T-helper 2 cell treated with Interferon-gamma antibody and Interleukin-4, amounts not matched to agents 5 μg/mL and 100 μg/mL, for 36 hours (primary cell): ENCODE results near the gene FNDC3B.

Experiments used
- DNase-seq: peaks from one replicate; pipeline ENCODE4 v3.0.0; 2021; ENCODE audit warnings: low spot score
- H3K27ac Mint-ChIP-seq: one replicate; pipeline ENCODE4 v1.8.0; 2021; ENCODE audit warnings: mild to moderate bottlenecking, mixed read lengths
- H3K27me3 Mint-ChIP-seq: one replicate; pipeline ENCODE4 v1.8.0; 2021; ENCODE audit warnings: low read depth, mixed read lengths
- H3K36me3 Mint-ChIP-seq: one replicate; pipeline ENCODE4 v1.8.0; 2021; ENCODE audit warnings: low read depth, mixed read lengths
- H3K4me1 Mint-ChIP-seq: one replicate; pipeline ENCODE4 v1.8.0; 2021; ENCODE audit warnings: low read depth, mixed read lengths
- H3K4me3 Mint-ChIP-seq: one replicate; pipeline ENCODE4 v1.8.0; 2022; ENCODE audit warnings: mild to moderate bottlenecking, moderate library complexity, mixed read lengths
- H3K9me3 Mint-ChIP-seq: one replicate; pipeline ENCODE4 v1.8.0; 2021; ENCODE audit warnings: mixed read lengths

Gene FNDC3B

DNA sequence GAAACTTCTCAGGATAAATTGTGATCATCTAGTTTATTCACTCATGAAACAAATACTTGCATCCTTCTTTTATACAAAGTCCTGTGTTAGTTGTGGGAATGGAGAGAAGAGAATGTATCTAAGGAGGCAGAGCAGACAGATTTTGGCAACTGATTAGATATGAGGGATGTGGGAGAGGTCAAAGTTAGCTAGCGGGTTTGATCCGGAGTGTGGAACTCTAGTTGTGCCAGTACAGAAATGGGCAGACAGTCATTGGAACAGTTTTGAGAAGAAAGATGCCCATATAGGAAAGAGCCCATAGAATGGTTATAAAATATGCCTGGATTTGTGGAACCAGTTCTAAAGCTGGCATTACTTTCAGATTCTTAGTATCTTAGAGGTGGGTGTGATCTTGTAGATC lies 141.1 kb downstream of the FNDC3B start:
- Mint-ChIP-seq H3K4me3 (no peak overlapping the region), H3K27me3 (no peaks in the 10 kb centered on the region), H3K9me3 (no peaks in the 10 kb centered on the region), H3K4me1 (peaks cover 6% of the 10 kb centered on the region), H3K27ac (no peak overlapping the region), H3K36me3 (peaks cover 1% of the 10 kb centered on the region)
- no peak for DNase-seq

DNA sequence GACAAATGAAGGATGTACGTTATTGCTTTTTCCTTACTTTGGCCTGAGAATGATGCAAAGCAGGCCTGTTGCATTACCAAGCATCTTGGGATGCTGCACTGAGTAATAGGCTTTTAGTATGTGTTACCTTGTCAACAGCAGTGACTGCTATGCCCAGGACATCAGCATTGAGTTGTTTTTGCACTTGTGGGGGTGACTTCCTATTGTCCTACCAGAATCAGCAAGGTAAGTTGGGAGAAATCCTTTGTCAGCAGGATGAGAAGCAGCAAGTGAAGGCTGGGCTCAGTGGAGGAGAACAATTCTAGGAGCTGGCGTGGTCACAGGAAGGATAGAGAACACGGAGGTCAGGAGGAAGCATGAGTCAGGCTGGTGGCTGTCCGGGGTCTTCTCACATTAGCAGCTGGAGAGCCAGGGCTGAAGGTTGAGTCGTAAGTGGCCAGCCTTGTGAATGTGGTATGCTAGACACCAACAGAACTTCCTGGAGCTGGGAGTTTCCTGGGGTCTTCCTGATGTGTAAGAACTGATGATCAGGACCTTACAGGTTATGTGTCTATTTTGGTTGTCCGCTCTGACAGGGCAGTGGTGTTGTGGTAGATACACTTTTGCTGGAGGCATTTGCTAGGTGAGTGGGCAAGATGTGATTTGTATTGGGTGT lies 142.7 kb downstream of the FNDC3B start:
- Mint-ChIP-seq H3K27ac (no peak overlapping the region), H3K36me3 (peaks cover 1% of the 10 kb centered on the region), H3K9me3 (no peaks in the 10 kb centered on the region), H3K4me3 (no peak overlapping the region), H3K27me3 (no peaks in the 10 kb centered on the region), H3K4me1 (peaks cover 6% of the 10 kb centered on the region)
- DNase-seq, result no peak

DNA sequence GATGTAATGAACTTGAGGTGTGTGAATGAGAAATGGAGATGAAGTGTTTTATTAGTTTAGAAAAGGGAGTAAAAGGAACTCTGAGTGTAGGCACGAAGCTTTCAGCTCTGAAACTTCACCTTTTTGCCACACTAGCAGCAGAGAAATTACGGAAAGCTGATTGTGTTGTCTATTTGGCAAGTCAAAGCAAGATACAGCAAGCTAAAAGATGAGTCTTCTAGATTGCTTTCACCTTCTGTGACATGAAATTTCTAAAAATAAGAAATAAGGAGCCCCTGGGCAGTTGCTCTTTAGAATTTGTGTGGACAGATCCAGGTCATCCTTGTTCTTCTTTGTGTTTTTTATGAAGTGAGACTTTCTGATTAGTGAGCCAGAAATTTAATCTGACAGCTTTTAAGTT lies 143.4 kb downstream of the FNDC3B start:
- no peak overlapping the region for H3K27ac Mint-ChIP-seq
- H3K4me3 Mint-ChIP-seq, result no peak overlapping the region
- peaks cover 1% of the 10 kb centered on the region for H3K36me3 Mint-ChIP-seq
- H3K4me1 Mint-ChIP-seq, result peaks cover 6% of the 10 kb centered on the region
- no peaks in the 10 kb centered on the region for H3K9me3 Mint-ChIP-seq
- DNase-seq, result no peak
- H3K27me3 Mint-ChIP-seq, result no peaks in the 10 kb centered on the region

DNA sequence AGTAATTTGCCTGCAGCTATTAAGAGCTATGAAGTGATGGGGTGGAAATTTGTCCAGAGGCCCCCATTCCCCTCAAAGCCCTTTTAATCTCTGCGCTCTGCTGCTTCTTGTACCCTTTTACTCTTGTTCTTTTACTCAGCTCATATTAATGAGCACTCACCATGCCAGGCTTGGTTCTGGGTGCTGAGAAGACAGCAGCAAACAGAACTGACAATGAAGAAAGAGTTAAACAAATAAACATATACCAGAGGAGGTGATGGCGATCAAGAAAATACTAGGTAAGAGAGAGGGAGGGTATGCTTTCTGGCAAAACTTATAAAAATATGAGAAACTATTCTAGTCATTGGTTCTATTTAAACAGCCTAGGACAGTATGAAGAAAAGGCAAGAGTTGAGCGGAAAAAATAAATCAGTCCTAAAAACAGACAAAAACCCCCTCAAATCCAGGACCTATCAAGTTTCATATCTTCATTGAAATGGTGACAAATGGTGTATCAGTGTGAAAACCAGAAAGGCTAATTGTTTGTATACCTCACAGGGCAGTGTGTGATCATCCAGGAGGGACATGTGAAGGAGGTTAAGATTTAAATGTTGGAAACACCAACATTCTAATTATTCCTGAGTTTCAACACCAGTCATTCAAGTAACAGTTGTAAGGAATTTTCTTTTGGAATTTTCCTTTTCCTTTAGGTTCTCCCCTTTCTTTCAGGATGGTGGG lies 144.9 kb downstream of the FNDC3B start:
- Mint-ChIP-seq H3K36me3 (peaks cover 1% of the 10 kb centered on the region), H3K4me1 (peaks cover 4% of the 10 kb centered on the region), H3K27ac (no peak overlapping the region), H3K4me3 (no peak overlapping the region), H3K27me3 (no peaks in the 10 kb centered on the region), H3K9me3 (no peaks in the 10 kb centered on the region)
- no peak for DNase-seq

DNA sequence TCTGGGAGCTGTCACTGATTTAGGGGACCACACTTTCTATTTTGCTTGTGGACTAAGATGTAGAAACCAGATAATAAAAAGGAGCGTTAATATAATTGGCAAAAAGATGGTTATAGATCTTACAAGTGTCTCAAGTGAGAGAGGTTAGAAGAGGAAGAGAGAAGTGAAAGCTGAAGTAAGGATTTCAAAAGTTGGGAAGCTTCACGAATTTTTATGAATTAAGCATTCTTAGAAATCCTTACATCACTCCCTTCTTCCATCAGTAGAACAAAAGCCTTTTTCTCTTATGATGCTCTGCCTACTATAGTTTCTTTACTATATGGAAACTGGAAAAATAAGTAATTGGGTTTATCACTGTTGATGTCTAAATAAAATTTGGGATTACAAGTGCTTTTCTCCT lies 146.5 kb downstream of the FNDC3B start:
- DNase-seq, result no peak
- peaks cover 2% of the 10 kb centered on the region for H3K4me1 Mint-ChIP-seq
- H3K9me3 Mint-ChIP-seq, result no peaks in the 10 kb centered on the region
- H3K27me3 Mint-ChIP-seq, result no peaks in the 10 kb centered on the region
- H3K27ac Mint-ChIP-seq, result no peak overlapping the region
- no peak overlapping the region for H3K4me3 Mint-ChIP-seq
- H3K36me3 Mint-ChIP-seq, result peaks cover 1% of the 10 kb centered on the region

DNA sequence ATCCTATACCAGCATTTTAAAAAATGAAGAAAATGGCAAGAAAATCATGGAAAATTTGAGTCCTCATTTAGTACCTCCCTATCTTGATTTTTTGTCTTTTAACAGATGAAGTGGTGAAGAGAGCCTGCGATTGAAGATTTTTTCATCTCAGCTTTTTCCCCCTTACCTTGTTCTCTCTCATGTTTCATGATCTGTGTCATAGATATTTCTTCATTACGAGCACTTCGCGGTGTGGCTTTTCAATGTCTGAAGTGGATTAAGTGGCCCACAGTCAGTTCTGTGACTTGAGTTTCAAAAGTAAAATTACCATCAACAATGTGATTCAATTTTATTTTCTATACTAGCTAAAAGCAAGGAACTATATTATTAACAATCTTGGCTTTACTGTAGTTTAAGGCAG lies 147.2 kb downstream of the FNDC3B start:
- Mint-ChIP-seq H3K27ac (no peak overlapping the region), H3K4me1 (peaks cover 2% of the 10 kb centered on the region), H3K9me3 (no peaks in the 10 kb centered on the region), H3K4me3 (no peak overlapping the region), H3K27me3 (no peaks in the 10 kb centered on the region), H3K36me3 (peaks cover 1% of the 10 kb centered on the region)
- no peak for DNase-seq

DNA sequence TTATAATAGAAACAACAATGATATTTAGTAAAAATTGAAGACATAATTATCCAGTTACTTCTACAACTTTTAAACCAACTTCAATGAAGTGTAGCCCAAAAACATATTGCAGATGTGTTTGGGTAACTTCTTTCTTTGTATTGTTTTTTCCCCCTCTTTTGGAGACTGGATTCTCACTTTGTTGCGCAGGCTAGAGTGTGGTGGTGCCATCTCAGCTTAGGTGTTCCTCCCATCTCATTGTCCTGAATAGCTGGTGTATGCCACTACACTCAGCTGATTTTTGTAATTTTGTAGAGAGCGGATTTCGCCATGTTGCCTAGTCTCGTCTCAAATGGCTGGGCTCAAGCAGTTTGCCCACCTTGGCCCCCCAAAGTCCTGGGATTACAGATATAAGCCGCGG lies 148.1 kb downstream of the FNDC3B start:
- DNase-seq, result no peak
- H3K27ac Mint-ChIP-seq, result no peak overlapping the region
- no peaks in the 10 kb centered on the region for H3K9me3 Mint-ChIP-seq
- H3K4me1 Mint-ChIP-seq, result no peaks in the 10 kb centered on the region
- H3K4me3 Mint-ChIP-seq, result no peak overlapping the region
- no peaks in the 10 kb centered on the region for H3K27me3 Mint-ChIP-seq
- H3K36me3 Mint-ChIP-seq, result peaks cover 1% of the 10 kb centered on the region

DNA sequence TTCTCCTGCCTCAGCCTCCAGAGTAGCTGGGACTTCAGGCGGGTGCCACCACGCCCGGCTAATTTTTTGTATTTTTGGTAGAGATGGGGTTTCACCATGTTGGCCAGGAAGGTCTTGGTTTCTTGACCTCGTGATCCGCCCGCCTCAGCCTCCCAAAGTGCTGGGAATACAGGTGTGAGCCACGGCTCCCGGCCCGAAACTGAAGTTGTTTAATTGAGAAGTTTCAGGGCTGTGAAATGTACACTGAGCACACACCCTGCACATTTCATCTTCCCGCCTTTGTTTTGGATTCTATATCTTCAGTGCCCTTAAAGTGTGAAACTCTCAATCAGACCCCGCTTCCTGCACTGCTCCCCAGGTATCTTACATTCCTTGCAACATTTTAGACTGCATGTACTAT lies 149.1 kb downstream of the FNDC3B start:
- Mint-ChIP-seq H3K36me3 (peaks cover 1% of the 10 kb centered on the region), H3K27me3 (no peaks in the 10 kb centered on the region), H3K27ac (no peak overlapping the region), H3K4me3 (no peak overlapping the region), H3K9me3 (no peaks in the 10 kb centered on the region), H3K4me1 (peaks cover under 1% of the 10 kb centered on the region)
- no peak for DNase-seq

DNA sequence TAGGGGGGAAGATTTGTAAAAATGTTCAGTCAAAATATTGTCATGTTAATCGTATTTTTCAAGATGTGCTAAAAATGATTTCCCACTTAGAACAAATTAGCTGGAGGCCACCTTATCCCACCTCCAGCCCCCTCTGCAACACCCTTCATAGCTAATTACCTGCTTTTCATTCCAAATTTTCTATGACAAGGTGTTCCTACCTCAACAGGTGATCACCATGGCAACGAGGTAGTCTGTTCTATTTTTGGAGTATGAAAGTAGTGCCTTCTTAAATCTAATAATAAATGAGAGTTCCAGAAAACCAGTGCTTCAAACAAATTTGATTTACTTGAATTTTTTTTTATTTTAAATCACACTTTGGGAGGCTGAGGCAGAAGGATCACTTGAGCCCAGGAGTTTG lies 149.8 kb downstream of the FNDC3B start:
- Mint-ChIP-seq H3K27me3 (no peaks in the 10 kb centered on the region), H3K9me3 (no peaks in the 10 kb centered on the region), H3K4me3 (no peak overlapping the region), H3K4me1 (peaks cover 2% of the 10 kb centered on the region), H3K36me3 (peaks cover 1% of the 10 kb centered on the region), H3K27ac (no peak overlapping the region)
- DNase-seq, result no peak

DNA sequence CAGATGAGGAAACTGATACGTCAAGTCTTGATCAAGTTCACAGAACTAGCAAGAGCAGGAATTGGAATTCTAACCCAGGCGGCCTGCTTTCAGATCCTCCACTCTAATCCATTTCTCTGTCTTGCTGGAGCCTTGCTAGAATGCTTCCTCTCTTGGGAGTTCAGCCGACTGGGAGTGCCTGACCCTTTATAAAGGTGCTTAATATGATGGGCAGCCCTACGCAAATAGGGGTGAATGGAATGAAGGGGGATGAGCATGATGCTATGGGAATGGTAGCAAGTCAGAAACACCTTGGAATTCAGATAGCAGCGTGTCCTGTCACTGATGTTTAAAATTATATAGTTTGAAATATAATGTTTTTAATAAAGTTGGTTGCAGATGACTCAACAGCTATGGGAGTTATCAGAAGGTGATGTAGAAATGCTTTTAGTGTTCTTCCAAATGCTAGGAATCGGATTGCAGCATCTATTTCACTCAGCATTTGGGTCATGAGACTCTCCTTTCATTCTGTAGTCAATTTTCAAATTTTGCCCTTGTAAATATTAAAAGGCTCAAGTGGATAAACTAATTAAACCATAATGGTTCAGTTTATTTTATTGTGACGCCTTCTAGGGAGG lies 150.7 kb downstream of the FNDC3B start:
- H3K27ac Mint-ChIP-seq, result no peak overlapping the region
- H3K36me3 Mint-ChIP-seq, result no peaks in the 10 kb centered on the region
- peaks cover 2% of the 10 kb centered on the region for H3K4me1 Mint-ChIP-seq
- H3K4me3 Mint-ChIP-seq, result no peak overlapping the region
- H3K27me3 Mint-ChIP-seq, result no peaks in the 10 kb centered on the region
- no peak for DNase-seq
- no peaks in the 10 kb centered on the region for H3K9me3 Mint-ChIP-seq

DNA sequence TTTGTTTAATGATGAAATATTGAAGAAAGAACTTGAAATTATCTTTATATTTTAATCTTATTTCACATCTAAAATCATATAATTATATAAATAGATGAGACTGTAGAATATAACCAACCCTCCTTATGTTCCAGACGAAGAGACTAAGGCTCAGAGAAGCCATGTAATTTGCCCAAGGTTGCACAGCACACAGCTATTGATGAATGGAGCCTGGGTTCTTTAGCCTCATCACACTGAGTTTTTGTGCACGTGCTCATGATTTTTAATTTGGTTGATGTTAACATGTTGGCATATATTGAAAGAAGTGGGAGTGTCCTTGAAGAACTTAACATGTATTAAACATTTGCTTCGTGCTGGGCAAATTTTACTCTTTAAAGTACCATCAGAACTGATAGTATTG lies 151.6 kb downstream of the FNDC3B start:
- no peaks in the 10 kb centered on the region for H3K9me3 Mint-ChIP-seq
- no peak overlapping the region for H3K4me3 Mint-ChIP-seq
- no peak for DNase-seq
- H3K36me3 Mint-ChIP-seq, result no peaks in the 10 kb centered on the region
- H3K4me1 Mint-ChIP-seq, result peaks cover 2% of the 10 kb centered on the region
- no peaks in the 10 kb centered on the region for H3K27me3 Mint-ChIP-seq
- H3K27ac Mint-ChIP-seq, result no peak overlapping the region

DNA sequence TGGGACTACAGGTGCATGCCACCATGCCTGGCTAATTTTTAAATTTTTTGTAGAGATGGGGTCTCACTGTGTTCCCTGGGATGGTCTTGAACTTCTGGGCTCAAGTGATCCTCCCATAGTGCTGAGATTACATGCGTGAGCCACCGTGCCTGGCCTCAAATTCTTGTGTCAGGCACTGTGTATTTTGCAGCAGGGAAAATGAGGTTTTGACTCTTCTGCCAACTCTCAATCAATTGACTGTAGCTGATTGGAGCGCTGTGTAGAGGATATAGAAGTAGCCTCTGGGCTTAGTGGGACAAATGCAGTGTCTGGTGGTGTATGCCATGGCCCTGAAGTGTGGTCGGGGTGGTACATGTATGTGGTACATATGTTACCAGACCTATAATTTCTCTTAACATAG lies 152.3 kb downstream of the FNDC3B start:
- Mint-ChIP-seq H3K27me3 (no peaks in the 10 kb centered on the region), H3K27ac (no peak overlapping the region), H3K36me3 (no peaks in the 10 kb centered on the region), H3K9me3 (no peaks in the 10 kb centered on the region), H3K4me1 (peaks cover 2% of the 10 kb centered on the region), H3K4me3 (no peak overlapping the region)
- no peak for DNase-seq

DNA sequence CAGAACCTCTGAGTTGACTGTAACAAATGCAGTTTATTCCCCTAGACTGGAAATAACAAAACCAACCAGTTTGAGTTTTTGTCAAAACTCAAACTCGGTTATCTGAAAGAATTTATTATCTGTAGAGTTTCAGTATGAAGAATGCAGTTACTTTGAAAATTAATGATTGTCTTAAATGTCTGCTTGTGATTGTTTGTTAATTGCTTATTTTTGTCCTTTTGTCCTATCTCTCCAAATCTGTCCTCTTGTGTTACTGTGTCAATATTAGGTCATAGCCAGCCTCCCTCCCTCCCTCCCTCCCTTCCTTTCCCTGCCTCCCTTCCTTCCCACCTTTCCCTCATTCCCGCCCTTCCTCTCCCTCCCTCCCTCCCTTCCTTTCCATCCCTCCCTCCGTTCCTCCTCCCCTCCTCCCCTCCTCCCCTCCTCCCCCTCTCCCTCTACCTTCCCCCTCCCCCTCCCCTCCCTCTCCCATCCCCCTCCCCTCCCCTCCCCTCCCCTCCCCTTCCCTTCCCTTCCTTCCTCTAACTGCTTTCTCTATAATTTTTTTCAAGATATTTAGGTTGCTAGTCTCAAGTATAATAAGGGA lies 153.5 kb downstream of the FNDC3B start:
- H3K4me1 Mint-ChIP-seq, result peaks cover 2% of the 10 kb centered on the region
- no peak overlapping the region for H3K4me3 Mint-ChIP-seq
- no peaks in the 10 kb centered on the region for H3K36me3 Mint-ChIP-seq
- no peak for DNase-seq
- no peaks in the 10 kb centered on the region for H3K27me3 Mint-ChIP-seq
- H3K27ac Mint-ChIP-seq, result no peak overlapping the region
- no peaks in the 10 kb centered on the region for H3K9me3 Mint-ChIP-seq

DNA sequence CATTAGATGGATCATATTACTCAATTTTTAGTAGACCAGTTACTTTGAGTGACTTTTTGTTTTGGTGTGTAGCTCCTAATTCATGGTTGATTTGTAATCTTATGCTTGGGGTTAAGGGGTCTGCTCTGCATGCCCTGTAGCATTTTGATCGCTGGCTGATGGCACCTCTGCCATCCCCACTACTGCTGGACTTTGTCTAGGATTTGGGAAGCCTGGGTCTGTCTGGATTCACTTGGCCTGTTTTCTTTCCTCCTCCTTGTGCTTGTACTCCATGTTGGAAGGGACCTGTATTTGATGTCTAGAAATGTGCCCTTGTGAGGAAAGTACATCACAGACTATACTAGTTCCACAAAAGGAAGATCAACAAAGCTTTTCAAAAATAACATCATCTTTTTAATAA lies 154.1 kb downstream of the FNDC3B start:
- H3K27ac Mint-ChIP-seq, result no peak overlapping the region
- peaks cover 2% of the 10 kb centered on the region for H3K4me1 Mint-ChIP-seq
- peaks cover under 1% of the 10 kb centered on the region for H3K36me3 Mint-ChIP-seq
- no peaks in the 10 kb centered on the region for H3K27me3 Mint-ChIP-seq
- DNase-seq, result no peak
- H3K4me3 Mint-ChIP-seq, result no peak overlapping the region
- H3K9me3 Mint-ChIP-seq, result peaks cover 1% of the 10 kb centered on the region
